GM18868 (cell line): ENCODE data around the gene BAZ2B.

ENCODE experiments used
- ATAC-seq: cut with Tn5 transposase; IDR thresholded peaks from one replicate; pipeline ENCODE4 v1.9.1; 2021; ENCODE audit warnings: mild to moderate bottlenecking, moderate library complexity; ENCODE audit not compliant: unreplicated experiment

BAZ2B gene

GRCh38 chr2:159349674-159350299, 266.6 kb downstream of the BAZ2B start:
- no peak for ATAC-seq

GRCh38 chr2:159326569-159327255, 289.6 kb downstream of the BAZ2B start:
- ATAC-seq = no peak

- no peak for ATAC-seq
Measured at GRCh38 chr2:159322419-159322818, 293.9 kb downstream of the BAZ2B start.

- no peak for ATAC-seq
Measured at GRCh38 chr2:159317392-159318088, 298.8 kb downstream of the BAZ2B start.

GRCh38 chr2:159307942-159308341, 308.4 kb downstream of the BAZ2B start:
- ATAC-seq = no peak

- ATAC-seq = no peak
Measured at GRCh38 chr2:159300586-159300985, 315.8 kb downstream of the BAZ2B start.

- ATAC-seq = no peak
Measured at GRCh38 chr2:159298967-159299366, 317.4 kb downstream of the BAZ2B start.

- ATAC-seq = no peak
Measured at GRCh38 chr2:159297042-159297707, 319.2 kb downstream of the BAZ2B start.

- no peak for ATAC-seq
Measured at GRCh38 chr2:159292157-159292556, 324.2 kb downstream of the BAZ2B start.

- ATAC-seq = no peak
Measured at GRCh38 chr2:159290289-159290907, 325.9 kb downstream of the BAZ2B start.

- no peak for ATAC-seq
Measured at GRCh38 chr2:159287733-159288132, 328.6 kb downstream of the BAZ2B start.

- peak; percentile 85 for ATAC-seq
Measured at GRCh38 chr2:159286709-159287441, 329.5 kb downstream of the BAZ2B start.

GRCh38 chr2:159285929-159286708, 330.2 kb downstream of the BAZ2B start, which contains the start of gene WDSUB1:
WDSUB1 (minus strand) TSS chr2:159286703; CDS start chr2:159283069, 3,634 bp downstream.
- ATAC-seq = peak; percentile 27

- no peak for ATAC-seq
Measured at GRCh38 chr2:159285433-159285832, 330.9 kb downstream of the BAZ2B start.

- no peak for ATAC-seq
Measured at GRCh38 chr2:159283529-159283928, 332.8 kb downstream of the BAZ2B start.

- no peak for ATAC-seq
Measured at GRCh38 chr2:159281002-159281401, 335.3 kb downstream of the BAZ2B start.

- no peak for ATAC-seq
Measured at GRCh38 chr2:159279700-159280099, 336.6 kb downstream of the BAZ2B start.

GRCh38 chr2:159275111-159275510, 341.2 kb downstream of the BAZ2B start:
- ATAC-seq = no peak

GRCh38 chr2:159272156-159272555, 344.2 kb downstream of the BAZ2B start:
- no peak for ATAC-seq
